GM23338 (cell line): Measurements from ENCODE around the gene KCNK10. TPM values are rescaled to one million over a fixed set of nuclear protein-coding genes. Genes with fewer than 3 reads are reported as not detected.

ENCODE experiments used
- ATAC-seq: fragments of 200-7000 bp; cut with Tn5 transposase; 3 replicates; pipeline ENCODE4 v1.9.1; 2020
- DNase-seq: peaks from one replicate; pipeline ENCODE4 v3.0.0-alpha.2; 2015; ENCODE audit warnings: low spot score
- H2AFZ ChIP-seq: fragments of 200-600 bp; sonication (generic); 2 replicates; pipeline ENCODE4 v1.8.0; 2016; ENCODE audit warnings: antibody characterized with exemption, mild to moderate bottlenecking, moderate library complexity
- H3F3A ChIP-seq: fragments of 200-600 bp; sonication (generic); replicated peaks from 2 replicates; pipeline ENCODE4 v1.8.0; 2017; ENCODE audit warnings: antibody characterized with exemption, mixed run types, low read depth
- H3K27ac ChIP-seq: fragments of 200-600 bp; sonication (generic); 2 replicates; pipeline ENCODE4 v1.6.1; 2016; ENCODE audit warnings: low read depth
- H3K27me3 ChIP-seq: fragments of 200-600 bp; sonication (generic); 2 replicates; pipeline ENCODE4 v1.8.0; 2016; ENCODE audit warnings: mild to moderate bottlenecking, mixed run types, moderate library complexity; ENCODE audit not compliant: insufficient read depth
- H3K36me3 ChIP-seq: fragments of 200-600 bp; sonication (generic); 2 replicates; pipeline ENCODE4 v1.8.0; 2016; ENCODE audit warnings: mild to moderate bottlenecking; ENCODE audit not compliant: insufficient read depth
- H3K4me1 ChIP-seq: fragments of 200-600 bp; sonication (generic); 2 replicates; pipeline ENCODE4 v1.8.0; 2016; ENCODE audit warnings: mild to moderate bottlenecking, moderate library complexity; ENCODE audit not compliant: insufficient read depth
- H3K4me2 ChIP-seq: fragments of 200-600 bp; sonication (generic); 2 replicates; pipeline ENCODE4 v1.7.1; 2017; ENCODE audit warnings: mixed run types
- H3K4me3 ChIP-seq: fragments of 200-600 bp; sonication (generic); 2 replicates; pipeline ENCODE4 v1.6.1; 2016; ENCODE audit warnings: mixed run types
- H3K79me2 ChIP-seq: fragments of 200-600 bp; sonication (generic); replicated peaks from 2 replicates; pipeline ENCODE4 v1.8.0; 2017; ENCODE audit warnings: mild to moderate bottlenecking; ENCODE audit not compliant: insufficient read depth
- H3K9me2 ChIP-seq: fragments of 200-600 bp; sonication (generic); 2 replicates; pipeline ENCODE4 v1.8.0; 2017; ENCODE audit not compliant: insufficient read depth
- H4K20me1 ChIP-seq: fragments of 200-600 bp; sonication (generic); replicated peaks from 2 replicates; pipeline ENCODE4 v1.8.0; 2017; ENCODE audit warnings: mild to moderate bottlenecking; ENCODE audit not compliant: insufficient read depth
- H3K27ac Mint-ChIP-seq: 2 replicates; pipeline ENCODE4 v1.8.0; 2020; ENCODE audit warnings: inconsistent platforms, mild to moderate bottlenecking, moderate library complexity, mixed read lengths
- H3K27me3 Mint-ChIP-seq: 3 replicates; pipeline ENCODE4 v1.8.0; 2022; ENCODE audit warnings: low read depth, mild to moderate bottlenecking, moderate library complexity, mixed read lengths, inconsistent platforms; ENCODE audit not compliant: insufficient read depth, poor library complexity
- H3K36me3 Mint-ChIP-seq: 3 replicates; pipeline ENCODE4 v1.8.0; 2021; ENCODE audit warnings: low read depth, mild to moderate bottlenecking, inconsistent platforms, moderate library complexity, mixed read lengths
- H3K4me1 Mint-ChIP-seq: 3 replicates; pipeline ENCODE4 v1.8.0; 2020; ENCODE audit warnings: mild to moderate bottlenecking, inconsistent platforms, mixed read lengths
- H3K4me3 Mint-ChIP-seq: 3 replicates; pipeline ENCODE4 v1.8.0; 2021; ENCODE audit warnings: moderate library complexity, mild to moderate bottlenecking, inconsistent platforms, mixed read lengths
- H3K9me3 Mint-ChIP-seq: 3 replicates; pipeline ENCODE4 v1.8.0; 2020; ENCODE audit warnings: moderate library complexity, mild to moderate bottlenecking, inconsistent platforms, mixed read lengths
- CTCF ChIP-seq, 2 experiments: fragments of 200-600 bp in 1 of 2; sonication (generic) in 1 of 2; conservative IDR thresholded peaks; 2 replicates each; pipeline versions ENCODE4 v1.5.1 to v1.6.1; 2016 to 2017; ENCODE audit warnings: antibody characterized with exemption in 2 of 2, low read depth in 2 of 2, mild to moderate bottlenecking in 2 of 2, moderate library complexity in 1 of 2
- ETS1 ChIP-seq: IDR thresholded peaks from 2 replicates; pipeline ENCODE4 v1.6.1; 2016; ENCODE audit warnings: antibody characterized with exemption
- EZH2phosphoT487 ChIP-seq: fragments of 200-600 bp; sonication (generic); IDR thresholded peaks from one replicate; pipeline ENCODE4 v1.8.1; 2018; ENCODE audit warnings: antibody characterized with exemption; ENCODE audit not compliant: unreplicated experiment
- POLR2AphosphoS5 ChIP-seq: IDR thresholded peaks from 2 replicates; pipeline ENCODE4 v1.6.1; 2016; ENCODE audit warnings: antibody characterized with exemption, low read depth
- STAT1 ChIP-seq: IDR thresholded peaks from one replicate; pipeline ENCODE4 v1.6.1; 2016; ENCODE audit warnings: antibody characterized with exemption; ENCODE audit not compliant: unreplicated experiment
- ZNF331 ChIP-seq: fragments of 250-450 bp; sonication (Bioruptor Pico); IDR thresholded peaks from 2 replicates; pipeline ENCODE4 v1.5.0; 2020; ENCODE audit warnings: low read depth, mild to moderate bottlenecking, moderate library complexity
- ZNF462 ChIP-seq: fragments of 250-450 bp; sonication (Bioruptor Pico); IDR thresholded peaks from 2 replicates; pipeline ENCODE4 v1.5.0; 2020; ENCODE audit warnings: mild to moderate bottlenecking, moderate library complexity
- polyA plus RNA-seq: library from polyadenylated mRNA; unstranded; fragments of >200 nt; fragmentation: Nextera tagmentation; extraction: Ambion mirVana; gene quantifications from 2 replicates; pipeline ENCODE4 v1.2.1, GENCODE V29; 2016
- total RNA-seq: library from RNA; depleted of rRNA; stranded (reverse); fragments of >200 nt; shearing (Covaris generic); gene quantifications from 2 replicates; pipeline ENCODE4 v1.2.3, GENCODE V29; 2014

KCNK10 gene
- total and polyA plus RNA-seq, 2 experiments from 2014 or later: 0.29 to 1.0 TPM

- Mint-ChIP-seq H3K4me3 (no peak overlapping the region), H3K9me3 (peaks cover 14% of the 10 kb centered on the region; the same call in 2 of the 3 replicates), H3K36me3 (peaks cover 9% of the 10 kb centered on the region; the same call in 1 of the 3 replicates), H3K27ac (no peak overlapping the region), H3K27me3 (peaks cover 2% of the 10 kb centered on the region), H3K4me1 (no peaks in the 10 kb centered on the region)
- Histone ChIP-seq H3K79me2 (no peaks in the 10 kb centered on the region), H3F3A (no peaks in the 10 kb centered on the region), H3K27ac (no peak overlapping the region), H3K9me2 (peaks cover 4% of the 10 kb centered on the region; the same call in 1 of the 2 replicates), H3K4me3 (no peak overlapping the region), H3K4me1 (no peaks in the 10 kb centered on the region), H2AFZ (no peak overlapping the region), H3K36me3 (no peaks in the 10 kb centered on the region), H3K4me2 (no peak overlapping the region), H4K20me1 (no peaks in the 10 kb centered on the region), H3K27me3 (no peaks in the 10 kb centered on the region)
- no peak for ATAC-seq
- DNase-seq: no peak
- TF ChIP-seq POLR2AphosphoS5: no peak
- no peak for TF ChIP-seq CTCF (conservative IDR thresholded peaks at IDR 0.05; ENCODE audit: low read depth in 2 of 2)
- TF ChIP-seq STAT1: no peak
- TF ChIP-seq ZNF331 (CRISPR knock-in tag): no peak
- TF ChIP-seq ZNF462 (CRISPR knock-in tag): no peak
- TF ChIP-seq EZH2phosphoT487: no peak
- TF ChIP-seq ETS1: no peak
These were observed 104.8 kb downstream of the KCNK10 start for GRCh38 chr14:88218119-88218915.
